G401.6 (cell line): ENCODE measurements around the gene CCDC182.

Experiments
- FAIRE-seq: peaks from 2 replicates; lab custom pipeline; 2012; peaks lifted over from hg19 to GRCh38; lab: Jason Lieb, UNC

CCDC182 gene

DNA sequence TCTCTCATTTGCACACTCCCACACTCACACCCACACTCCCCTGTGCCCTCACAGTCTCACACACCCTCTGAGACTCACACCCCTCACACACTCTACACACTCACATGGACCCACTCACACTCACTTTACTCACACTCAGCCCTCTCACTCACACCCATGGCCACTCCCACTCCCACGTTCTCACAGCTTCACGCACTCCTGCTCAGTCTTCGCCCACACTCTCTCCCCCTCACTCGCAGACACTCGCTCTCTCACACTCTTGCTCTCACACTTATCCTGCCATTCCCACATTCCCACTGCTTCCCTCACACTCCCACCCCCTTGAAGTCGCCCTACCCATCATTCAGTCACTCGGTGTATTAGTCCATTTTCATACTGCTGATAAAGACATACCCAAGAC lies 47.9 kb downstream of the CCDC182 start:
- FAIRE-seq = no peak

GRCh38 chr17:57696050-57696449 lies 49.0 kb downstream of the CCDC182 start:
- FAIRE-seq = no peak
